Kasumi-1 (cell line): ENCODE results near the gene ELOVL1.
"Not testable (repeated sequence)": the region's sequence is repeated elsewhere in the genome, so short reads cannot be mapped to it uniquely, and the experiment has no call there.

Experiments
- DNase-seq, 2 experiments: peaks; one replicate each; lab custom pipeline; 2025; lab: John Stamatoyannopoulos, UW

ELOVL1 gene

GRCh38 chr1:43381612-43382011, 13.8 kb upstream of the ELOVL1 start:
- peak; percentile 93 to 94 for DNase-seq

DNA sequence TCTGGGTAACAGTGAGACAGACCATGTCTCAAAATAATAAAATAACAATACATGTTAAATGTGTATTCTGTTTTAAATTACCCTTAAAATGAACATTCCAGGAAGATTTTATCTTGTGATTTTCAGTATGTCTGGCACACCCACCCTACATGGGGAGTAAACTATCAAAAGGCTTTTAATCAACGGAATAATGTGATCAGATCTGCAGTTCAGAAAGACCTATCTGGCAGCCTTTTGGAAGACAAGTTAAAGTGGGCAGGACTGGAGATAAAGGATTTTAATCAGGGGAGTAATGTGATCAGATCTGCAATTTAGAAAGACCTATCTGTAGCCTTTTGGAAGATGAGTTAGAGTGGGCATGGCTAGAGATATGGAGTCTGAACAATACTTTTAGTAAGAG, 11.7 kb upstream of the ELOVL1 start:
- DNase-seq, result no peak

- DNase-seq, result no peak
Observed at GRCh38 chr1:43377831-43378230, 10.0 kb upstream of the ELOVL1 start.

DNA sequence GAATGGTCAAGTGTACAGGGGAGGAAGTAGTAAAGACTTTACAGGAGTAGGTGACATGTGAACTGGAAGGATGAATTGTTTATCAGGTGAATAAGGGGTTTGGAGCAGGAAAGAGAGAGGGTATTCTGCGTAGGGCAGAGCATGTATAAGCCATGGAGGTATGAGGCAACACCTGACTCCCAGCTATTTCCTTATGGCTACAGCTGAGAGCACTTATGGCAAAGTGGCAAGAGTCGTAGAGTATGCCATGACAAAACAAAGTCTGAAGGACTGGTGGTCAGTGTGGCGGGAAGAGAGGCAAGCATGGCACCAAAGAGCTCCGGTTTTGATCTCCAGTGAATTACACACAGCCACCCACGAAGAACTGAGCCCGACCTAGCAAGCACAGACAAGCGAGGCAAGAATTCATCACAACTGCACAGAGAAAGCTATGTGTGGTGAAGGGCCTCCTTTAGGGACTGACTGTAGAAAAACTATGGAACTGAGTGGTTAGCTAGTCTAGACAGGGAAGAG, 9.0 kb upstream of the ELOVL1 start:
- DNase-seq, result no peak

DNA sequence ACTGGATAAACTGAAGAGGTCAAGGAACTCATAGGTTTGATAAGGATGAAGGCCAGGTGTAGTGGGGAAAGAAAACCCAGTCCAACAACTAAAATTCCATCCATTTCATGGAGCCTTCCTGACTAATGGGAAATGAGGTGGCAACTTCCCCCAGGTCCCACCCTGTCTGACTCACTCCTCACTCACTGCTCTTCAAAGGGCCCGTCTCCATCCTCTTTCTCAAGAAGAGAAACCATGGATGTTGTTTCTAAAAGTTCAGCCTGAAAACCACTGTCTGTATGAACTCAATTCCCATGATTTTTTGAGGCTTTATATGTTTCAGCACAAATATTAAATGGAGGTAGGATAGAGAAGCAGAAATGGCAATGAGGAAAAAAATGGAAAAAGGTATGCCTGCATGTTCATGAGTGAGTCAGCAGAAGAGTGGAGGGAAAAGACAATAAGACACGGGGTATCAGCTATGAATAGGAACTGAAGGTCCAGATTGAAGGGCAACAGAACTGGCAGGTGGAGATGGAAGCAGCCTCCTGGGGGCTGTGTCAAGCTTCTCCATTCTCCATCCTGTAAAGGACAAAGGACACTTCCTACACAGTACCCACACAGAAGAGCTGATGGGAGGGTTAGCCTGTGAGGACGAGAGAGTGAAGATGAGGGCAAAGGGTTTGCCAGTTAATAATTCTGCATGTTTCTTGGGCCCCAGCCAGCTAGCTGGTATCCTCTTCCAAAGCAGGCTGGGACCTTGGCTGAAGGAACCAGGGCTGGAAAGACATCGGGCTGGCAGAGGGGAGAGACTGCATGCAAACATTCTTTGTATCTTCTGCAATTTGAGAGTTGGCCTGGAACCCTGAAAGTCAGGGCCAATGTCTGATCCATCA, 5.5 kb upstream of the ELOVL1 start:
- no peak for DNase-seq

DNA sequence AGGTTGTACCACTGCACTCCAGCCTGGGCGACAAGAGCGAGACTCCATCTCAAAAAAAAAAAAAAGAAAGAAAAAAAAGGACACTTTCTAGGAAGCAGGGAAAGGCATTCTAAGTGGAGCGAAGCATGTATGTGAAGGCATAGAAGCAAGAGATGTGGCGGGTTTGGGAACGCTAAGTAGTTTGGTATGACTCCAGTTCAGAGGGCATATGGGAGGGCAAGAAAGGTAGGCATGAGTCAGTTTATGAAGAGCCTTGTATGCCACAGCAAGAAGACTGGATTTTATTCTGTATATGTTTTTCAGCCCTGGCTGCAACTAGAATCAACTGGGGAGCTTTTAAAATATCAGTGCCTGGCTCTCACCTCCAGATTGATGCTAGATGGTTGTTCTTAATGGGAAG, 4.4 kb upstream of the ELOVL1 start:
- DNase-seq, result no peak

- DNase-seq, result no peak
Observed at GRCh38 chr1:43370564-43370963, 2.8 kb upstream of the ELOVL1 start.

DNA sequence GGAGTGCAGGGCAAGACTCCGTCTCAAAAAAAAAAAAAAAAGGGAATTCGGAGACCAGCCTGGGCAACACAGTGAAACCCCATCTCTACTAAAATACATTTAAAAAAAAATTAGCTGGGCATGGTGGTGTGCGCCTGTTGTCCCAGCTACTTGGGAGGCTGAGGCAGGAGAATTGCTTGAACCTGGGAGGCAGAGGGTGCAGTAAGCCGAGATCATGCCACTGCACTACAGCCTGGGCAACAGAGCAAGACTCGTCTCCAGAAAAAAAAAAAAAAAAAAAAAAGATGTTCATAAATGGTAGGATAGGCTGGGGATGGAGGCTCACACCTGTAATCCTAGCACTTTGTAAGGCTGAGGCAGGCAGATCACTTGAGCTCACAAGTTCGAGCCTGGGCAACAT, 2.0 kb upstream of the ELOVL1 start:
- not testable (repeated sequence) for DNase-seq

DNA sequence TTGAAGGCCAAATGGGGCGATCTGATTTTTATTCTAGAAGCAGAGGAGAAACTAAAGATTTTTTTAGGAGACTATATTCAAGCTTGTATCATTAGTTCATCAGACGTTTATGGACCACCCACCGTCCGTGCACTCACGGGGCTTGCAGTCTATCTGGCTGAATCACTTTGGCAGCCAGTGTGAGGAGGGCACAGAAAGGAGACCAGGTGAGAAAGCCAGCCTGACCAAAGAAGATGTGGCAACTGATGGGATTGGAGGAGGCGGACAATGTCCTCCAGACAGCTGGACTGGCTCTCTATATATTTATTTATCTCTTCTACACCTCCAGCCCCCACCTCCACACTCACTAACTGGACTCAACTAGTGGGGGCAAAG, 822 bp upstream of the ELOVL1 start:
- DNase-seq, result no peak

GRCh38 chr1:43367026-43367903, 546 bp downstream of the ELOVL1 start:
- DNase-seq, result peak in 1 of 2 experiments; percentile 53

DNA sequence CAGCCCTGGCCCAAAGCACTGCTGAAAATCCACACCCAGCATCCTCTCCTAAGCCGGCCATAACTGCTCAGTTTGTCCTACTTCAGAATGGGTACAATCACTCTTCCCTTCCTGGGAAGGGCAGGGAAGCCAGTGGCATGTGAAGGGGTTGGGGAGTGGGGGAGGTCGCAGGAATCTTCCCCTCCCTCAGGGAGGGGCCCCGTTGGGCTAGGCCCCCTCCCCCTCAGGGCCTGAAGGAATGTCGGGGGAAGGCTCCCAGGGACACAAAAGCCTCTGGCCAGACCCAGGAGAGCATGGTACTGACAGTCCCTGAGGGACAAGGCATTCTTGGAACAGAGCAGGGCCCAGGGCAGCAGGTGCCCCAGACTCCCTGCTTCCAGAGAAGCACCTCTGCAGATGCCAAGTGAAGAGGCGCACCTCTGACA, 1.2 kb downstream of the ELOVL1 start:
- no peak for DNase-seq

- DNase-seq, result no peak
Observed at GRCh38 chr1:43366179-43366578, 1.6 kb downstream of the ELOVL1 start.

DNA sequence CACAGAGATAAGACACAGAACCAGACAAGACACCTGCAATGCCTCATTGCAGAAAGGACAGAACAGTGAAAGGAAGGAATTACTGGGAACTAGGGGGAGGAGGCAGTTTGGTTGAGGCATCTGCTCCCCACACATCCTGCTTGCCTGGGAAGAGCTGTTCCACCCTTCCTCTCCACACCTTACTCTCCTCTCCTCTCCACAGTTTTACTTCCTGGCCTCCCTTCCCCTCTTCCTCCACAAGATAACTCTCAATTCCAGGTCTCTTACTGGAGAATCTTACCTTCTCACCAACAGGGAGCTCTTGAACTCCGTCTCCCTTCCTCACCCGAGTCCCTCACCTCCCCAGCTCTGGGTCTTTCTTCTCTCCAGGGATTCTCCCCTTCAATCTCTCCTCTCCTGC, 2.1 kb downstream of the ELOVL1 start:
- no peak for DNase-seq

DNA sequence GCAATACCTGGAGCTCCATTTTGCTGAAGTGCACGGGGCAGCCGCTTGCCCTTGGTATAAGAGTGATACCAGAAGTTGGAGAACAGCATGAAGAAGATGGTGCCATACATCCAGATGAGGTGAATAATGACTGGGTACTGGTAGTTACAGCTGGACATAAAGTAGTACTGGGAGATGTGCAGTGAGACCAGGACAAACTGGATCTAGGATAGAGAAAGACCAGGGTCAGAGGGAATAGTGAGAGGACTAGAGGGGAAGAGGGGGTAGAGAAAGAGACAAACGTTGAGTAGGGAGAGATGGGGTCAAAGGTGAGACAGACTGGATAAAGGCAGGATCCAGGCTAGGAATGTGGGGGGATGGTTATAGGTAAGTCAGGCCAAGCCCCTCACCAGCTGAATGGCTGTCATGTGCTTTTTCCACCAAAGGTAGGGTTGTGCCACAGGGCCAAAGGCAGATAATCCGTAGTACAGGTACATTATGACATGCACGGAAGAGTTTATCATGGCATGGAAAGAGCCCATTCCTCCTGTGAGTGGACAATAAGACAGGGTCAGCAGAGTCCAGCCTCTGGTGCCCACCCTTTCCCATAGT, 3.8 kb downstream of the ELOVL1 start:
- DNase-seq, result no peak

DNA sequence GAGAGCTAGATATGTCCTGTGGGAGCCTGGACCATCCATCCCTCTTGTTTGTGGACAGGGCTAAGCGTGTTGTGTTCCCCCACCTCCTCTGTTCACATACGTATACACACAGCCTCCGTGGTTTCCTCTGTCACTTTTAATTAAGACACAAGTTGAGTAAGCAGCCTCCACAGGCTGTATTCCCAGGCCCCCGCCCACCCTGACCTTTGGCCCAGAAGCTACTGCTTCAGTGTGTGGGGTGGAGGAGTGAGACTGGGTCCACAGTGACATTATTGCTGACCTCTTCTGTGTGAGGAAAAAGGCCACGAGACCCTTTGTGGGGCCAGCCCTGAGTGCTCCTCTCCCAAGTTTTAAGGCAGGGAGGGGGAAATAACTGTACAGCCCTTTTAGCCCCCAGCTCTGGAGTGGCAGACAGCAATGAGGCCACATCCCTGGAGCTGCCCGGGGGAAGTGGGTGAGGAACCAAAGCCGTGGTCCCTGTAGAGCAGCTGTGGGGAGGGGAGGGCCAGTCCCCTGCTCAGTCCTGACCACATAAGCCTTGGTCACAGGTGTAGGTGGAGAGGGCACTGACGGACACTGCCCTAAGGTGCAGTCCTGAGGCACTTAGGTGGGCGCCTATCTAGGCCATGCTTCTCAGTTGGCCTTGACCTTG, 4.4 kb downstream of the ELOVL1 start:
- no peak for DNase-seq

DNA sequence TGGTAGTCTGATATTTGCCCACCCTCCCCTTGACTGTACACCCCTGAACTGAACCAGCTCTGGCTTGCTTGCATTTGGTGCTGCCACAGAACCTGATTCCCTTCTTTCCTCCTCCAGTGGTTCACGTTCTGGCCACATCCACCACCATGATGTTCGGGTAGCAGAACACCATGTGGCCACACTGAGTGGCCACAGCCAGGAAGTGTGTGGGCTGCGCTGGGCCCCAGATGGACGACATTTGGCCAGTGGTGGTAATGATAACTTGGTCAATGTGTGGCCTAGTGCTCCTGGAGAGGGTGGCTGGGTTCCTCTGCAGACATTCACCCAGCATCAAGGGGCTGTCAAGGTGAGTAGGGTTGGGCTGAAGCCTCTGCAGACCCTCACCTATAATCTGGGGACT, 7.2 kb downstream of the ELOVL1 start:
- DNase-seq, result no peak

DNA sequence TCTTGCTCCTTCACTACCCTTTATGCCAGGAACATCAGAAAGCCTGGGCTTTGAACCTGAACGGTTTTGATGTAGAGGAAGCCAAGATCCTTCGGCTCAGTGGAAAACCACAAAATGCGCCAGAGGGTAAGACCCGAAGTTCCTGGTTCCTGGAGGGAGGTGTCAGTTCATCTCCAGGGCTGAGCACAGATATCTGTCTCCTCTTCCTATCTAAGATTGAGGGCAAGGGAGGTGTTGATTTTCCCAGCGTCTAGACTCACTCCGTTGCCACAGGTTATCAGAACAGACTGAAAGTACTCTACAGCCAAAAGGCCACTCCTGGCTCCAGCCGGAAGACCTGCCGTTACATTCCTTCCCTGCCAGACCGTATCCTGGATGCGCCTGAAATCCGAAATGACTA, 8.1 kb downstream of the ELOVL1 start:
- no peak for DNase-seq

DNA sequence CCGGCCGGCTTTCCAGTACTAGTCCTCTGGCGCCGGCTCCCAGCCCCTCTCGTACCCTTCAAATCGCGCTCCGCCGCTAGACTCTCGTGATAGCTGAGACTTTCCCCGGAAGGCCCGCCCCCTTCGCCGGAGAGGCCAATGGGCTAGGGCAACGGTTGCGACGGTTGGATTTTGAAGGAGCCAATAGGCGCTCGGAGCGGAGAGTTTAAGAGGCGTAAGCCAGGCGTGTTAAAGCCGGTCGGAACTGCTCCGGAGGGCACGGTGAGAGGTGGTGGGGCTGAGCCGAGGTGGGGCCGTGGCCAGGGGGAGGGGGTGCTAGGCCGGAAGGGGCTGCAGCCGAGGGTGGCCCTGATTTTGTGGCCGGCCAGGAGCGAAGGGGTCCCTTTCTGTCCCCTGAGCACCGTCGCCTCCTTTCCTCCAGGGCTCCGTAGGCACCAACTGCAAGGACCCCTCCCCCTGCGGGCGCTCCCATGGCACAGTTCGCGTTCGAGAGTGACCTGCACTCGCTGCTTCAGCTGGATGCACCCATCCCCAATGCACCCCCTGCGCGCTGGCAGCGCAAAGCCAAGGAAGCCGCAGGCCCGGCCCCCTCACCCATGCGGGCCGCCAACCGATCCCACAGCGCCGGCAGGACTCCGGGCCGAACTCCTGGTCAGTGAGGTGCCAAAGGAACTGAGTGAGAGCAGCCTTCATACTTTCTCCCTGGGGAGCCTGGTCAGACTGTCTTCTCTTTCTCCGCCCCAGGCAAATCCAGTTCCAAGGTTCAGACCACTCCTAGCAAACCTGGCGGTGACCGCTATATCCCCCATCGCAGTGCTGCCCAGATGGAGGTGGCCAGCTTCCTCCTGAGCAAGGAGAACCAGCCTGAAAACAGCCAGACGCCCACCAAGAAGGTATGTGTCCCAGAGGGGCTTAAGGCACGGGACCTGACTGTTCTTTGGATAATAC, 8.8 kb downstream of the ELOVL1 start, which contains the start of gene CDC20:
TSS of gene CDC20 (plus strand) at position 236 of the 948 bp plus-strand sequence. CDS start at position 471, 235 bp downstream.
- DNase-seq, result peak; percentile 99

- DNase-seq, result peak; percentile 65 to 76
Observed at GRCh38 chr1:43358121-43358745, 9.6 kb downstream of the ELOVL1 start.

- DNase-seq, result no peak
Observed at GRCh38 chr1:43357251-43357650, 10.6 kb downstream of the ELOVL1 start.
